GM12878 (cell line): Measurements from ENCODE around the gene ERFL. TPM values are rescaled to one million over a fixed set of nuclear protein-coding genes. Genes with fewer than 3 reads are reported as not detected.

ENCODE experiments used
- ATAC-seq: fragments of 200-7000 bp; cut with Tn5 transposase; 3 replicates; pipeline ENCODE4 v1.9.1; 2020; ENCODE audit warnings: mild to moderate bottlenecking, moderate library complexity
- BruUV-seq: library from RNA; stranded (reverse); fragments of 400-500 nt; replicated peaks from 2 replicates; lab custom pipeline; 2021; lab: Mats Ljungman, UMichigan
- CTCF ChIA-PET: fragments of 300-600 bp; sonication (Branson Sonifier 250); formaldehyde crosslinking; extraction: SDS; loops from one replicate; lab custom pipeline; 2021; ENCODE audit warnings: inconsistent platforms; lab: Yijun Ruan, JAX
- POLR2A ChIA-PET: fragments of 350-600 bp; formaldehyde crosslinking; extraction: SDS; loops from one replicate; lab custom pipeline; 2021; ENCODE audit warnings: inconsistent platforms; lab: Charles Lee
- RAD21 ChIA-PET: fragments of 300-600 bp; sonication (Branson Sonifier 250); formaldehyde crosslinking; loops from one replicate; lab custom pipeline; 2023; ENCODE audit warnings: antibody characterized with exemption; ENCODE audit not compliant: unreplicated experiment; lab: Charles Lee
- SMC1A ChIA-PET: fragments of 300-600 bp; sonication (Branson Sonifier 250); formaldehyde crosslinking; loops from one replicate; lab custom pipeline; 2023; ENCODE audit not compliant: unreplicated experiment, uncharacterized antibody; lab: Charles Lee
- DNase-seq: peaks from one replicate; pipeline ENCODE4 v3.0.0-alpha.2; 2011; ENCODE audit warnings: low read depth, low spot score
- FAIRE-seq: peaks from 3 replicates; lab custom pipeline; 2011; peaks lifted over from hg19 to GRCh38; lab: Jason Lieb, UNC
- H2AFZ ChIP-seq: 2 replicates; pipeline ENCODE4 v1.6.0; 2011; ENCODE audit warnings: low read depth, low read length, control low read depth; ENCODE audit not compliant: control insufficient read depth
- H3K27ac ChIP-seq: 2 replicates; pipeline ENCODE4 v1.5.1; 2011; ENCODE audit warnings: control low read depth; ENCODE audit not compliant: control insufficient read depth, insufficient read depth
- H3K27me3 ChIP-seq, 2 experiments: replicated peaks in 1 of 2; 2 replicates each; pipeline versions ENCODE4 v1.6.0 to v1.6.1; 2011; ENCODE audit warnings: low read length in 1 of 2; ENCODE audit not compliant: control insufficient read depth in 2 of 2, insufficient read depth in 2 of 2
- H3K36me3 ChIP-seq, 2 experiments: 2 replicates each; pipeline ENCODE4 v1.5.1; 2011; ENCODE audit warnings: low read length in 1 of 2; ENCODE audit not compliant: control insufficient read depth in 2 of 2, insufficient read depth in 2 of 2
- H3K4me1 ChIP-seq: 2 replicates; pipeline ENCODE4 v1.6.1; 2011; ENCODE audit warnings: mild to moderate bottlenecking, low read length, moderate library complexity, mixed read lengths; ENCODE audit not compliant: control insufficient read depth, insufficient read depth
- H3K4me2 ChIP-seq: 2 replicates; pipeline ENCODE4 v1.6.0; 2011; ENCODE audit warnings: control low read depth; ENCODE audit not compliant: control insufficient read depth, insufficient read depth
- H3K4me3 ChIP-seq: fragments of 200-600 bp; sonication (generic); 2 replicates; pipeline ENCODE4 v1.5.1; 2016
- H3K79me2 ChIP-seq: 2 replicates; pipeline ENCODE4 v1.6.0; 2011; ENCODE audit warnings: low read length; ENCODE audit not compliant: control insufficient read depth, insufficient read depth
- H3K9ac ChIP-seq: 2 replicates; pipeline ENCODE4 v1.8.0; 2011; ENCODE audit warnings: low read length, control low read depth, mixed read lengths; ENCODE audit not compliant: control insufficient read depth, insufficient read depth
- H3K9me3 ChIP-seq: replicated peaks from 3 replicates; pipeline ENCODE4 v1.5.1; 2011; ENCODE audit warnings: mild to moderate bottlenecking, low read length; ENCODE audit not compliant: control insufficient read depth, insufficient read depth
- H4K20me1 ChIP-seq: 2 replicates; pipeline ENCODE4 v1.6.0; 2011; ENCODE audit not compliant: control insufficient read depth, insufficient read depth
- BRCA1 ChIP-seq: IDR thresholded peaks from 2 replicates; pipeline ENCODE4 v1.6.1; 2011; ENCODE audit warnings: low read depth, low read length, improper control_type of control experiment
- PML ChIP-seq: IDR thresholded peaks from 2 replicates; pipeline ENCODE4 v1.6.1; 2012; ENCODE audit warnings: low read length, inconsistent platforms
- POLR2AphosphoS5 ChIP-seq: IDR thresholded peaks from 2 replicates; pipeline ENCODE4 v1.6.1; 2011; ENCODE audit warnings: mild to moderate bottlenecking, low read length, inconsistent platforms
- SIN3A ChIP-seq: IDR thresholded peaks from 2 replicates; pipeline ENCODE4 v1.6.1; 2012; ENCODE audit warnings: low read depth, low read length, improper control_type of control experiment
- WGBS: methylation state at CpG from one replicate; pipeline ENCODE4 v1.1.6; 2016; ENCODE audit warnings: low lambda C conversion rate; ENCODE audit not compliant: insufficient replicate concordance, insufficient coverage; ENCODE audit errors: missing lambda C conversion rate; 5-methylcytosine and 5-hydroxymethylcytosine counted together
- in situ Hi-C: fragments of 300-500 bp; cut with MboI; formaldehyde crosslinking; loops from 9 replicates; pipeline ENCODE4 v1.14.3; 2018; ENCODE audit warnings: mixed read lengths
- intact Hi-C: fragments of 100-400 bp; cut with micrococcal nuclease; formaldehyde crosslinking; loops from one replicate; pipeline ENCODE4 v1.14.2; 2022; ENCODE audit not compliant: unreplicated experiment
- polyA plus RNA-seq, 11 experiments: library from polyadenylated mRNA; depleted of rRNA in 4 of 11; unstranded in 6 of 11; stranded (reverse) in 5 of 11; fragments of >200 nt; fragmentation: Nextera tagmentation in 4 of 11; fragmentation: Illumina TruSeq in 1 of 11; extraction: Ambion mirVana in 4 of 11; extraction: Trizol in 1 of 11; gene quantifications; 1 replicate in 1 of 11; 2 replicates in 10 of 11; pipeline versions ENCODE4 v1.2.1 to v1.2.3, GENCODE V29; 2011 to 2016; ENCODE audit warnings: inconsistent platforms in 2 of 11, missing spikeins in 2 of 11, low read depth in 1 of 11
- total RNA-seq, 4 experiments: library from RNA; depleted of rRNA in 3 of 4; stranded (reverse); fragments of >200 nt in 3 of 4; fragmentation: Illumina TruSeq in 1 of 4; extraction: Trizol in 1 of 4; gene quantifications; 2 replicates each; pipeline versions ENCODE4 v1.2.1 to v1.2.3, GENCODE V29; 2013 to 2021

The ERFL gene
- total and polyA plus RNA-seq, 10 of the 15 experiments (the other 5 are each of a cell fraction or from before 2014, with no cell fraction given) = 0.04 to 0.10 (median 0.05) TPM; not detected in 7

- POLR2A ChIA-PET = interaction anchor here (0.5 to 4.3 kb wide), 6 partner anchors 10 to 97 kb away, joined by 5 to 46 read pairs (median 20); partner anchors contain the start of genes CD79A and RABAC1
- peak overlapping the region; percentile 84 for H3K4me2 ChIP-seq
- peaks cover 60% of the 10 kb centered on the region for H3K79me2 ChIP-seq
- H3K9me3 ChIP-seq = no peaks in the 10 kb centered on the region
- no peaks in the 10 kb centered on the region for H3K27me3 ChIP-seq
- RAD21 ChIA-PET = interaction anchor here (1.2 to 4.4 kb wide), 6 partner anchors 11 to 91 kb away, joined by 3 to 57 read pairs (median 18); partner anchors contain the start of genes CD79A and ERFL
- DNase-seq (no peak), FAIRE-seq (no peak), ATAC-seq (no peak)
- CTCF ChIA-PET = interaction anchor here (1.3 to 4.6 kb wide), 8 partner anchors 13 to 97 kb away, joined by 3 to 85 read pairs (median 26); partner anchors contain the start of genes CD79A and RABAC1
- H3K9ac ChIP-seq = peak overlapping the region; percentile 100
- BruUV-seq = TSS peak; percentile 57
- H3K4me3 ChIP-seq = peak overlapping the region; percentile 94
- peak overlapping the region; percentile 98 for H3K27ac ChIP-seq
- no peak overlapping the region for H2AFZ ChIP-seq
- TF ChIP-seq PML = peak; percentile 32; the same call in 1 of the 2 replicates
- TF ChIP-seq BRCA1 = no peak
- 0 out of 2 replicates have a peak, but pooled peaks have one; percentile 24 for TF ChIP-seq SIN3A
- TF ChIP-seq POLR2AphosphoS5 = 0 out of 2 replicates have a peak, but pooled peaks have one; percentile 12
- H4K20me1 ChIP-seq = peaks cover 17% of the 10 kb centered on the region
- H3K4me1 ChIP-seq = peaks cover 30% of the 10 kb centered on the region
- in situ Hi-C loops = no loop called here
- intact Hi-C loops = no loop called here
- H3K36me3 ChIP-seq = peaks cover 26 to 28% of the 10 kb centered on the region in 2 experiments
- WGBS = 2% methylated on average over 9 of the region's 9 CpGs
- SMC1A ChIA-PET = interaction anchor here (0.8 to 4.9 kb wide), 8 partner anchors 7 to 91 kb away, joined by 3 to 47 read pairs (median 16); partner anchors contain the start of gene CD79A
Observed at GRCh38 chr19:41861116-41861768, 67.0 kb downstream of the ERFL start.
